GM21576 (cell line): ENCODE measurements around the gene PDYN.

Source experiments
- ATAC-seq: cut with Tn5 transposase; IDR thresholded peaks from one replicate; pipeline ENCODE4 v1.9.1; 2021; ENCODE audit warnings: mild to moderate bottlenecking, moderate library complexity; ENCODE audit not compliant: unreplicated experiment

The PDYN gene

DNA sequence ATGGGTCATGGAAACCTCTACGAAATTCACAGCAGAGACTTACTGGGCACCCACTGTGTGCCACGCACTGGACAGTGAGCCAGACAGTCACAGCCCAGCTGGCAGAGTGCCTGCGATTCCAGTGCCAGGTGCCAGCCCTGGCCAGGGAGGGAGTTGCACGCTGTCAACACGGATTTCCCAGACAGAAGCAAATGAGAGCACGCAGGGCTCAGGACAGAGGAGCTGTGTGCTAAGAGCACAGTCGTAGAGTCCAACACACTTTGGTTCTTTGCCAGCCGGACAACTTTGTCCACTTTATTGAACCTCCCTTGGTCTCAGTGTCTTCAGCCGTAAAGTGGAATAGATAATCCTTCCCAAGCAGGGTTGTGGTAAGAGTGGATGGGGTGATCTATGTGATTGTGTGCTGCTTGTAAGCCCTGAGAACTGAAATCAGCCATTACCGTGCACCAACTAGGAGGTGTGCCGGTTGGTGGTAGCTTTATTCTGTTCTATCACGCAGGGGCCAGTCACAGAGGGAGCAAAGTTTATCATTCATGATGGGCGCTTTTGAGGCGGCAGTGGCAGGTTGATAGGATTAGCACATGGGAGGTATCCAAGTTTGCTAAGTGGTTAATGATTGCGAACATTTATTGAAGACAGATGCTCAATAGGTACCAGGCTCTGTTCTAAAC, 58.0 kb downstream of the PDYN start:
- no peak for ATAC-seq

DNA sequence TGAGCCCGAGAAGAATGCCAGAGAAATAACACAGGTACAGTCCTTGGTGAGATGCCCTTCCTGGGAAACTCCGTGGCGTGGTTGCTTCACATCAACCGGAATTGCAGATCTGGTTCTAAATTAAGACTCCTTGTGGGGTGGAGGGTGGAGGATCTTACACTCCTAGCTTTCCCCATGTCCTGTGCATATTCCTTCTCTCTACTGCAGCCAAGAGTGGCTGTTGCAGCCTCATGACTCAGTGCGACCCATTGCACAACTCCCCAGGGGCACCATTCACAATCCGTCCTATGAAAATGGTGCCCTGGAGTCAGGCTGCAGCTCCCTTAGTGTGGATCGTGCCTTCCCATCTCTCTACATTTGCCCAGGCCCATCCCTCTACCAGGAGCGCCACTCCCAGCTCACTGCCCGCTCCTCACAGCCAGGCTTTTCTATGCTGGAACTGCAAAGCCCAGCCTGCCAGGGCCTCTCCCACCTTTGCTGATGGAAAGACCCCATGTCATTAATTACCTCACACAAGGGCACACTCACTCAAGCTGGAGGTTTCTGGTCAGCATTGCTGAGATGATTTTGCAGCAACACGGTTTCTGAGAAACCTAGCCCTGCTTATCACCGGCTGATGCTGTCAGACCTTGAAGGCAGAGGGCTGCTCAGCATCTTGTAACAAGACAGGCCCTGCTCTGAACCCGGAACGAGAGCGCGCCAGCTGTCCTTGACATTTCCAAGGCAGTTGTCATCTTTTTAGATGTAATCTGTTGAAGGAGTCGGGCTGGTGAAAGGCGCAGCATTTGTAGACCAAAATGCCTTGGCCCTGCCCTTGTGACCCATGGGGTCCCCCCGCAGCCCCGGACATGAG, 58.9 kb downstream of the PDYN start:
- no peak for ATAC-seq

DNA sequence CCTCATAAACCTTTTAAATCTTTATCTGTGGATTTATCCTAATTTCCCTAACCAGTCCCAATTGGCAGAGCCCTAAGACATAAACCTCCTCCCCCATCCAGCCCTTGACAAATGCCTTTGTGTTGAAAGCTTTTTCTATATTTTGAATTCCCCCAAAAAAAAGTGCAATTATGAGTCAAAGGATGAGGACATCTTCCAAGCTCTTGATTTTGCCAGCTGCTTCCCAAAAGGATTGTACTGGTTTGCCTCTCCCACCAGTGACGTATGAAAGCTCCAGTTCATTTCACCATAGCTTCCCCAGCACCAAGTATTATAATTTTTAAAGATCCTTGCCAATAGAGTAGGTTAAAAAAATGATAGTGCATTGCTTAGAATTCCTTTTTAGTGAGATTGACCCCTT, 59.7 kb downstream of the PDYN start:
- no peak for ATAC-seq

DNA sequence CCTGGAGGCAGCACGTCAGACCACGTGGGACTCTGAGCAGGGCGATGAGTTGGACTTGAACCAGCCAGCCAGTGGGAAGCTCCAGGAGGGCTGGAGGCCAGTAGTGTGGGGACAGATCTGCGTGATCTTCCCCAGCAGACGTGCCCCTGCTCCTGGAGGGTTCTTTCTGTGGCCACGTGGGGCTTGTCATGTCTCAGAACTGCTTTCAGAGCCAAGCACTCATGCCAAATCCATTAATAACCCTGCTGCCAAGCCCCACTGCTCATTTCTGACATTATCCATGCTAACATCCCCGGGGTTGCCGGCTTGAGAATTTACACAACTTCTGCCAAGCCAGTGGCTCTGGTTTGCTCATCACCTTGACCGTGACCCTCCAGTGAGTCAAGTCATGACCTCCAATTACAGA, 60.4 kb downstream of the PDYN start:
- ATAC-seq, result no peak

DNA sequence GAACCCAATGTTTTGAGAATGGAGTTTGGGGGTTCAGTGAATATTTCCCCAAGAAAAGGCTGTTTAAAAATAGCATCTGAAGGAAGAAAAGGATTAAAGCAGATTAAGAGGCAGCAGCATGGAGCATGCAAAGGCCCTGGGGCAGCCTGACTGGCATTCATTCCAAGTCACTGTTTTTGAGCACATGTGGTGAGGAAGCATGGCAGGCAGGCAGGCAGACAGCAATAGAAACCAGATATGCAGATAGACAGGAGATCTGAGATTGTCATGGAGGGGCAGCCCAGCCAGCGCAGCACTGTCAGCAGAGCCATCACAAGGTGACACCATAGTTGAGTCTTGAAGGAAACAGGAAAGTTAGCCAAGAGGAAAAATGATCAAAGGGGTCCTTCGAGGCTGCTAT, 60.9 kb downstream of the PDYN start:
- no peak for ATAC-seq

DNA sequence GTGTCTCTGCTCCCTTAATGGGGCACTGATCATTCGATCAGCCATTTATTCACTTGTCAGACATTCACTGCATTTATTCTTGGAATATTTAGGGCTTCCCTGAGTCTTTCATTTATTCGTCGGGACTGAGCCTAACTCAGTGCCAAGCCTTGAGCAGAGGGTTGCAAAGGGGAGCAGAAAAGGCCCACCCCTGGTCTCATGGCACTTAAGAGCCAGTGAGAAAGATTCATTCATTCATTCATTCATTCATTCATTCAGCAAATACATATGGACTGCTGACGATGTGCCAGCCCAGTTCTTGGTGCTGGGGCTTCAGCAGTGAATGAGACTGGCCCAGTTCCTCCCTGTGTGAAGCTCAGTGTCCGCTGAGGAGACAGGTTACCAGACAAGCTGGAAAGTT, 62.0 kb downstream of the PDYN start:
- no peak for ATAC-seq

DNA sequence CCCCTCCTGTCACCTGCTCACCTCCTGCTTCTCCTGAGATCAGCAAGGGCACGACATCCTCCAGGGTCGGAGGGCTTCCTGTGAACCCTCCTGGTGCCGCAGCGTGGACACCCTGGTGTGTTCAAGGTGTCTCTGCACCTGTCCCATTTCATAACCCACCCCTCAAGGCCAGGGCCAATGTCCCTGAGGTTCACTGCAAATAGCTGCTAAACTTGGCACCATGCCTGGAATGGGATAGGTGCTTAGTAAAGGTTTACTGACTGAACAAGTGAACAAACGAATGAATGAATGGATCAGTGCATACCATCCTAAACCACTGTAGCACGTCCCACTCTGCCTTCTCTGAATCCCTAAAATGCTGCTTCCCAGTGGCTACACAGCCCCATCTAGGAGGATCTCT, 63.7 kb downstream of the PDYN start:
- ATAC-seq, result no peak

DNA sequence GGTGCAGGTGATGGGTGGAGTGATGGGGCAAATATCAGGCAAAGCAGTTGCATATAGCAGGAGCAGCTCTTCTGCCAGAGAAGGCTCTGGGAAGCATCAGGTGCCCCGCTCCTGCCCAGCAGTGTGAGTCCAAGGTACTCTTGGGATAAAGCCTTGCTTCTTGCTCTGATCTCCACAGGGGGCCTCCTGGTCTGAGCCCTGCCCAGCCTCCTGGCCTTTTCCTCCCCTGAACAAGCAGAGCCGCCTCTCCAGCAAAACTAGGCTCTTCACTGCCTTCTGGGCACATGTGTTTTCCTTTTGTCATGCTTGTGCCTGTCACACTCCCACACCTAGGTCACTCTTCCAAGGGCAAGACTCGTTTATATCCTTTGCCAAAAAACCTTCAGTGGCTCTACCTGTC, 64.4 kb downstream of the PDYN start:
- ATAC-seq, result no peak

DNA sequence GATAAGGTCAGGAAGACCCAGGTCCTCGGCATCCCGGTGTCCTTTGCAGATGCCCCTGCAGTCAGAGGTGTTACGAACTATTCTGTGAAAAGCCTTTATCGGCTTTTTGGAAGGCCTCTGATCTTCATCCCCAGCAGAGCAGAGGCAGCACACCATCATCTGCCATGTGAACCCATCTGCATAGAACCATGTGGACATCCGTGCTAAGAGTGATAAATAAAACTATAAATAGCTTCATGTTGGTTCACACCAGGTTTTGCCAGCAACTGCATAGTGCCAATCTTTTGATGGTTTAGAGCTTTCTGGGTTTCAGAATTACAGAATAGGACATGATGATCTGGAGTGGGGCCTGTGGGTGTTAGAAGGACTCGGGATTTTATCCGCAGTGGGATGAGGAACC, 65.1 kb downstream of the PDYN start:
- no peak for ATAC-seq
